OCI-LY1 (cell line): ENCODE measurements around the gene ACOT8.

Source experiments
- CTCF ChIP-seq: fragments of 200-600 bp; sonication (generic), shearing (Covaris generic); IDR thresholded peaks from 2 replicates; pipeline ENCODE4 v1.5.1; 2017; ENCODE audit warnings: mild to moderate bottlenecking, antibody characterized with exemption, low read length, moderate library complexity, mixed read lengths
- EZH2 ChIP-seq: fragments of 200-600 bp; sonication (generic), shearing (Covaris generic); IDR thresholded peaks from 2 replicates; pipeline ENCODE4 v1.8.0; 2017; ENCODE audit warnings: borderline replicate concordance, mixed run types, mild to moderate bottlenecking, antibody characterized with exemption, low read length, moderate library complexity, mixed read lengths

- TF ChIP-seq CTCF = no peak
- no peak for TF ChIP-seq EZH2
These were observed 37.7 kb downstream of the ACOT8 start for GRCh38 chr20:45819466-45819865.
